Measurements from ENCODE around the gene SERPINE3.

Gene SERPINE3

DNA sequence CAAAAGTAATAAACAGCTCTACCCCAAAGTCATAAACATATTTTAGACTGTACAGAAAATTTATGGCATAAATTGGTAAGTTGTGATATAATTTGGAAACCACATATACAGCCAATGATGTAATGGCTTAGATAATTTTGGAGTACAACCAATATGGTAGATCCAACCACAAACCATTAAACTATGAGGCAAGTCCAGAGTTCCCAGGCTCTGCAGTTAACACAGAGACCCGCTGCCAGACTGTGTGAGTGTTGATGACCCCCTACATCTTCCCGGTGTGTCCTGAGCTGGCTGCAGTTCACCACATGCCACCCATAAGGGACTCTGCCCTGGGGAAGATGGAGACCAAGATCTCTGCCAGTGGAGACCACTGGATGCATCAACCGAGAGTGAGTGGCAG lies 9.9 kb upstream of the SERPINE3 start:
- DNase-seq, result no peak

DNA sequence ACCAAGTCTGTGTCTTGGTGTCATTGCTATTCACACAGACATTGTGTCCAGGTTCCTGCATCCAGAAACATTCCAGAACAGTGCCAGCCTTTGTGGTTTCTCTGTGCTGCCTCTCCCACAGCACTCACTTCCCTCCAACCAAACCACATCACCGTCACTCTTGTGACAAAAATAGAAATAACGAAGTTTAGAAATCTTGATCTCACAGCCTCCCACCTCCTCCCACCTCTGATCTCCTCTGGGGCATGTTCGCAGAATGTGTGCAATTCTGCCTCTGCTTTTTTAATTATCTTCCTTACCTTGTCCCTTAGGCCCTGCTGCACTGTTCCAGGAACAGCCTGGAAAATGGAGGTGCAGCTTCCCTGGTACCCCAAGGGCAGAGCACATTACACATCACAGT lies 8.7 kb upstream of the SERPINE3 start:
- peak; percentile 22 for DNase-seq

DNA sequence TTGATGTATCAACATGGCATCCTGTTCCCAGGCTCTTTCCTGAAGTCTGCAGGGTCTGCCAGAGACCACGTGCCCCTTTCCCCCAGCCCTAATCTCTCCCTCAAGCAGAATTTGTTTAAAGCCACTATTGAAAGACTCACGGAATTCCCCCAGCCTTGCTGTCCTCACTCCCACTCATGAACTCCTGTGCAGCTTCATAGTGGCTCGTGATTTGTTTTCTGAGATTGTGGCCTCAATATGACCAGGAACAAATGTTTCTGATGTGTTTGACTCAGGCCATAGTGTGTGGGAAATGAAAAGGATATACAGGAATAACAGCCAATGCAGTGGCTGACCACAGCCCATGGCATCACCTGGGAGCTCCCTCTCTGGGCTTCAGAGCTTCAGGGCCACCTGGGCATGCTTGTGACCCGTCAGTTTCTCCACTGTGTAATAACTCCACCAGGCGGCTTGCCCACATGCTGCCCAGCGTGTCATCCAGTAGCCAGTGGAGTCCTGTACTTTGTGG lies 8.1 kb upstream of the SERPINE3 start:
- DNase-seq, result no peak

DNA sequence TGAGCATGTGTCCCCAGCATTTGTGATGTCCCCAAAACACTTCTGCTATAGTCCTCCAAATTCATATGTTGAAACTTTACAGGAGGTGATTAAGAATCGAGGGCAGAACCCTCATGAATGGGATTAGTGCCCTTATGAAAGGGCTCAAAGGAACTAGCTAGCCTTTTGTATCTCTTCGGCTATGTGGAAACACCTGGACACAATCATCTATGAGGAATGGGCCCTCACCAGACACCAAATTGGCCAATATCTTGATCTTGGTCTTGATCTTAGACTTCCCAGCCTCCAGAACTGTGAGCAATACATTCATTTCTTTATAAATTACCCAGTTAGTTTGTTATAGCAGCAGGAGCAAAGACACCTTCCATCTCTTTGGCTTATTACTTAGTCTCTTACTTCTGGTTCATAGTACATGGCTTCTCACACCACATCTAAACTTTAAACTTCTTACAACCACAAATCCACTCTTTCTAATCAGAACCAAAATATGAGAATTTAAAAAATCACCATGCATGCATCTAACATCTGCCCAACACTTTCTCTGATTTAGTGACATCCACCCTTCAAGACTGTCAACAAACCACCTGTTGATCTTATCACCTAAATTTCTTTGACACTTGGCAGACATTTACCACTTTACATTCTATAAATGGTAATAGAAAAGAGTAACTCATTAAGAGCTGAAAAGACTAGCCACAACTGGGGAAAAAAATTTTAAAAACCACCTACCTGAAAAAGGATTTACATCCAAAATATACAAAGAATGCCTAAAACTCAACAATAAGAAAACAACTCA lies 6.7 kb upstream of the SERPINE3 start:
- DNase-seq, result no peak

DNA sequence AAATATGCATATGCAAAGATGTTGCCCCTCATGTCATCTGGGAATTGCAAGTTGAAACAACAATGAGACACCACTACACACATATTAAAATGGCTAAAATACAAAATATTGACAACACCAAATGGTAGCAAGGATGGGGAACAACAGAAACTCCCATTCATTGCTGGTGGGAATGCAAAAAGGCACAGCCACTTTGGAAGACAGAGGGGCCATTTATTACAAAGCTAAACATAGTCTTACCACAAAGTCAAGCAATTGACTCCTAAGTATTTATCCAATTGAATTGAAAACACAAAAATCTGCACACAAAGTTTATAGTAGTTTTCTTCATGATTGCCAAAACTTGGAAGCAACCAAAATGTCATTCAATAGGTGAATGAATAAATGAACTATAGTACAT lies 6.1 kb upstream of the SERPINE3 start:
- no peak for DNase-seq

DNA sequence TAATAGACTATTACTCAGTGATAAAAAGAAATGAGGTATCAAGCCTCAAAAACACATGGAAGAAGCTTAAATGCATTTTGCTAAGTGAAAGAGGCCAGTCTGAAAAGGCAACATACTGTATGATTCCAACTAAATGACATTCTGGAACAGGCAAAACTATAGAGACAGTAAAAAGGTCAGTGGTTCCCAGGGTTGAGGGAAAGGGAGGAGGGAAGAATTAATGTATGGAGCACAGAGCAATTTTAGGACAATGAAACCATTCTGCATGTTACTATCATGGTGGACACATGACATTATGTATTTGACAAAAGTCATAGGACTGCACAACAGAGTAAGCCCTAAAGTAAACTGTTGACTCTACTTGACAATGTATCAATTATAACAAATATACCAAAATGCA lies 5.7 kb upstream of the SERPINE3 start:
- no peak for DNase-seq

DNA sequence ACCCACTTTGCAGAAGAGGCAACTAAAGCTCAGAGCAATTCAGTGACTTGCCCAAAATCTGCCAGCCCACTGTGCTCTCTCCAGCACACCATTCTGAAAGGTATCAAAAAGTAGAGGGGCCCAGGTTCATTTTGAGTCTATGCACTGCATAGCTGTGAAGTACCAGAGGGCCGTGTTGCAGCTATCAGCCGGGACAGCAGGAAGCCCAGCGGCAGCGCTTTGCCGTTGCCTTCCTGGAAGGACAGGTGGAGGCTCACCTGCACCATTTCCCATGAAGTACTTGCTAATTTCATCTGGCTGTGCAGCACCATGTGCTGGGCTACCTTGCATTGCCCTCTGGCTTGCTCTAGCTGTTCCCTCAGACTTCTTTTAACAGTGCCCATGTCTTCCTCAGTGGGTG lies 2.7 kb upstream of the SERPINE3 start:
- no peak for DNase-seq

DNA sequence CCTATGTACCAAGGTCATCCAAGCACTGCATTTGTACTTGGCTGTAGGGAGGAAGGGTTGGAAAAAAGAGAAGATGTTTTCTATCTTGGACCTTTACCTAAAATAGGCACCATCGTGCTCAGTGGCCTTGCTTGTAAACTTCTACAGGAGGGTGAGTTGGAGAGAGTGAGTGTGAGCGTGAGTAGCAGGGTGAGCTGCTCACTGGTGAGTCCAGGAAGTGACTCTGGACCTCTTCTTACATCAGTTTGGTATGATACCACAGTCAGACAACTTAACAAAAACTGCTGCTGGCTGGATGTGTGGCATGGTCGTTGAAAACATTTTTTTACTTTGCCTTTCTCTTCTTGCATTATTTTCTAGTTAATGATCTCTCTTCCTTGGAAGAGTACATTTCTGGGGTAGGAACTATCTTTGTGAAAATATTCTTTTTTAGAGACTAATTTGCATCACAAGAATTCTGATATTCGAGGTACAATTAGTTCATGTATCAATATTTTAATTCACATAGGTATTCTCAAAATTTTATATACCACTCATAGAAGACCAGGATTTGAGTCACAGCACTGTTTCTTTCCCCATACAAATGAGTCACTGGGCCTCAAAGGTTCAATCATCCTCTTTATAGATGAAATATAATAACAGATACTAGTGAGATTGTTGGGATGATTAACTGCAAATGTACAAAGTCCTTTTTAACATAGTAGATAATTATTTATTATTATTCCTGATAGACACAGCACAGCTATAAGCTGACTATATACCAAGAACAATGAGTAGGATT lies 651 bp downstream of the SERPINE3 start:
- DNase-seq, result no peak

DNA sequence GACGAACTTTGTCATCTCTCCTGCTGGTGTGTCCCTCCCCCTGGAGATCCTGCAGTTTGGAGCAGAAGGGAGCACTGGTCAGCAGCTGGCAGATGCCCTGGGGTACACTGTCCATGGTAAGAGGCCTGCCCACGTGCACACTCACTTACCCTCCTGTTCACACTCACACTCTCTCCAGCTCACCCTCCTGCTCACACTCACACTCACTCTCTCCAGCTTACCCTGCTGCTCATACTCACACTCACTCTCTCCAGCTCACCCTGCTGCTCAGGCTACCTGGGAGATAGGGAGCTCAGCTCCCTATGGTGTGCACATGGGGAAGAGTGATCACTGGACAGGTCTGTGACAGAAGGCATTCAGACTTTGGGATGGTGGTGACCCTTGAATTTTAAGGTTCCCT lies 1.7 kb downstream of the SERPINE3 start:
- DNase-seq, result no peak

DNA sequence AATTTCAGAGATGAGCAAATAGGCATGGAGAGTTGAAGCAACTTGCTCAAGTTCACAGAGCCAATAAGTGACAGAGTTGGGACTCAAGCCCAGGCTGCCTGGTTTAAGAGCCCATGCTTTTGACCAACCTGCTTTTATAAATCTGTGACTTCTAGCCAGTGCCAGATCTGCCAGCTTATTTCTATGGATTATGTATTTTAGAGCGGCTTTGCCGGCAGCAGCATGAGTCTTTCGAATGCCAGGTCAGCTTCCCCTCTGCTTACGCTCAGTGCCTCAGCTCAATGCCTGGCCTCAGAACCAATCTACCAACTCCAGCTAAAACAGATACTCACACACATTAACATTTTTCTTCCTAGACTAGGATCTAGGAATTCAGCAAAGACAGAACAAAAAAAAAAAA lies 2.3 kb downstream of the SERPINE3 start:
- no peak for DNase-seq

DNA sequence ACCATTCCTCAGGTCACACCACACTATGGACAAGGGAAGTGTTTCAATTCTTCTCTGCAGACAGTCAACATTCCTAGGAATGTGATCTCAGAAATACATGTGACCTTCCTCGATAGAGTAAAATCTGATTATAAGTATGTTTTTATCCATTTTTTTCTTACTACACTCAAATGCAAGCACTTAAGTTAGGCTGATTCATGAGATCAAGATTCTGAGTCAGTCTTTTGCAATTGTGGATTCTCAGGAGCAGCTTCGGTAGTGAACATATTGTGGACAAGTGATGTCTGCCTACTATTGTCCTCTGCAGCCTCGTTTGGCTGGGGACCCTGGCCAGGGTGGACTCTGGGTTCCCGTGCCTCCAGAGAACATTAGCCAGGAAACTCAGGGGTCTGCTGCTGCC lies 3.2 kb downstream of the SERPINE3 start:
- DNase-seq, result peak; percentile 61

DNA sequence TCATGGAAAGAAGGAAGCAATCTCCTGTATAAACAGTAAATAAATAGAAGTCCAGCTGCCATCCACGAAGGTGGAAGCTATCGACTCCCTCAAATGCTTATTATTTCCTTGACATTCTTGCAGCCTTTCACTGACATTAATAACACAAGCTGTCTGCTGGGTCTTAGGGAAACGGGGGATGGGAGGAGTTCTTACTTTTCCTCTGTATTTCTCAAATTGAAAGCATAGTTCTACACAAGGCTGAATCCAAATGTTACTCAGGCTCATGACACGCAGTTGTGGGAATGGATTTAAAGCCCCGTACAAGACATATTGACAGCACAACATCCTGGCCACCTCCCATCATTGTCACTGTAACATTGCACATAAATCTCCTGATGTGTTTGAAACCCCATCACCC lies 4.0 kb downstream of the SERPINE3 start:
- peak; percentile 33 for DNase-seq

DNA sequence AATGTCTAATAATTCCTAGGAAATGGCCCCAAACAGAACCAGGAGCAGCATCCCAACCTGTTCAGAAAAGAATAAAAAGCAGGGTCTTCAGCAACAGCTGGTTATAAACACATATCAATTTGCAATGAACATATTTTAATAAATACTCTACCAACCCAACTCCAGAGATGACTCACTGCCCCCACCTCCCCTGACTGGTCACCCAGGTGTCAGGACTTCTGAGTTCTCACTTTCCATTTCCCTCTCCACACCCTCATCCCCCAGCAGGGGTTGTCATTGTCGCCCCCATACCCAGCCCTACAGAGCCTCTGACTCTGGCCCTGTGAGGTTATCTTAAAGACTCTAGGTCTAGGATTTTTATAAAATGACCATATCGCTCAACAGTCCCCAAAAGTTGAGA lies 6.9 kb downstream of the SERPINE3 start:
- no peak for DNase-seq

DNA sequence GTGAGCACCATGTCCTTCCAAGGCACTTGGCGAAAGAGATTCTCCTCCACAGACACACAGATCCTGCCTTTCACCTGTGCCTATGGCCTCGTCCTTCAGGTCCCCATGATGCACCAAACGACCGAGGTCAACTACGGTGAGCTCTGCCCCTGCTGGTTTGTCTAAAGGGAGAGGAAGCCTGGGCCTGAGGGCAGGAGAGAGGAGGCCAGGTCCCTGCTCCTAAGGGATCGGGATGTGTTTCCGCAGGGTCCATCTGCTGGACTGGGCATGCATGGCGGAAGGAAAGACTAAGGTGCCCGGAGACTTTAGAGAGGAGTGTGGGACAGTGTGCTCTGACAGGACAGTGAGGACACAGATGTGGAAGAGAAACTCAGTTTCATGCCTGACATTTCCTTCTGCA lies 7.6 kb downstream of the SERPINE3 start:
- DNase-seq, result no peak

DNA sequence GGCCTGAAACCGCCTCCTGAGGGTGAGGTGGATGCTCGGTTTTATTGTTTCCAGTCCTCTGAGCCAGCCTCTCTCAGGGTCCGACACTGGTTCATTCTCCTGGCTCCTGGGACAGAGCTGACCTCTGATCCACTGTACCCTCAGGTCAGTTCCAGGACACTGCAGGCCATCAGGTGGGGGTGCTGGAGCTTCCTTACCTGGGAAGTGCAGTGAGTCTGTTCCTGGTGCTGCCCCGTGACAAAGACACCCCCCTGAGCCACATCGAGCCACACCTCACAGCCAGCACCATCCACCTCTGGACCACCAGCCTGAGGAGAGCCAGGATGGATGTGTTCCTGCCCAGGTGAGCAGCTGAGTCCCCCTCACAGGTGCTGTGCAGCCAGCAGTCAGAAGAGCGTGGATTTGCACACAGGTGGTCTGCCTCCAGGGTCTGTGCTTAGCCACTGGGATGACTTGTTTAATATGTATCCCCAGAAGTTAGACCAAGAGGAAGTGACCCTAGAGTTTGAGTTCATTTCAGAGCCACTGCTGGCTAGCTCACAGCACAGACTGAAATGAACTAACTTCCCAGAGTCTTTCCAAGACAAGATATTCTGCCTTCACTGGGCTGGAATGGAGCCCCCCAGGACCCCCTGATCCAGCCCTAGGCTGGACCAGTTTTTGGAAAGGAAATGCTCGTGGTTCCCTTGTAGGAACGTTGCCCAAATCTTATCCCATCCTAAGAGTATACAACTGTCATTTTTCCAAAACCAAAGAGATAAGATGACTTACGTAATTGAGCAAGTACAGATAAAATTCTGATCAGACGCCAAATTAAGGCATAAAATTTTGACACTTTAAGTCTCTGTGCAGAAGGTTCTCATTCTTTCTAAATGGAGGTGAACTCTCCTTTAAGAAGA lies 8.8 kb downstream of the SERPINE3 start:
- no peak for DNase-seq

DNA sequence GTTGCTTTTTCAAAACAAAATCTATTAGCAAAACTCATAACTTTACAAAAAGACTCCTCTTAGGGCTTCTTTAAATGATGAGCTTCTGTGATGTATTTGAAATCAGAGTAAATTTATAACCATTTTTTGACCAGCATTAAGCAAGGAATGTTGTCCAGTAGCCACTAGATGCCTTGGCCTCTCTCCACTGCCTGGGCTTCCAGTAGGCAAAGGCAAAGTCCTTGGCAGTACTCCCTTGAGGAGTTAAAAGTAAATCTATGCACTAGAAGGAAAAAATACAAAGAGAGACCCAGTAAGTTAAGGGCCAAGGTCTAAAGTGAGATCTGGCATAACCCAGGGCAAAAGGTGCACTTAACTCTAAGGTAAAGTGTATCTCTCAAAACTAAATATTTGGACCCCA lies 9.5 kb downstream of the SERPINE3 start:
- DNase-seq, result no peak

DNA sequence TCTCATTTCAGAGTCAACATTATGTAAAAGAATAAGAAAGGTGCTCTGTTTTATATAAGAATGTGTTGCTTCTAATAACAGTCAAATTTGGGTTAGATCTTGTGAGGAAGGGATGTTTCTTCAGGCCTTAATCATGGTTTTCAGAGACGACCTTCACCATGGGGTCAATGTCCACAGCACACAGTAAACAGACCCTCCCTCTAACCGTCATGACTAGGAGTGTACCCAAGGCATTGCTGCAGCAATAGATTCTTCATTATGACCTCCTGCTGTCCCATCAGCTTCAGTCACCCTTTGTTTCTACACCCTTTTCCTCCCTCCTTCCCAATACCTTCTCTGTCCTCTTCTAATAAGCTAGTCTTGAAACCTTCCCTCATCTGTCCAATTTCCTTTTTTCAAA lies 15.7 kb downstream of the SERPINE3 start:
- DNase-seq, result no peak

DNA sequence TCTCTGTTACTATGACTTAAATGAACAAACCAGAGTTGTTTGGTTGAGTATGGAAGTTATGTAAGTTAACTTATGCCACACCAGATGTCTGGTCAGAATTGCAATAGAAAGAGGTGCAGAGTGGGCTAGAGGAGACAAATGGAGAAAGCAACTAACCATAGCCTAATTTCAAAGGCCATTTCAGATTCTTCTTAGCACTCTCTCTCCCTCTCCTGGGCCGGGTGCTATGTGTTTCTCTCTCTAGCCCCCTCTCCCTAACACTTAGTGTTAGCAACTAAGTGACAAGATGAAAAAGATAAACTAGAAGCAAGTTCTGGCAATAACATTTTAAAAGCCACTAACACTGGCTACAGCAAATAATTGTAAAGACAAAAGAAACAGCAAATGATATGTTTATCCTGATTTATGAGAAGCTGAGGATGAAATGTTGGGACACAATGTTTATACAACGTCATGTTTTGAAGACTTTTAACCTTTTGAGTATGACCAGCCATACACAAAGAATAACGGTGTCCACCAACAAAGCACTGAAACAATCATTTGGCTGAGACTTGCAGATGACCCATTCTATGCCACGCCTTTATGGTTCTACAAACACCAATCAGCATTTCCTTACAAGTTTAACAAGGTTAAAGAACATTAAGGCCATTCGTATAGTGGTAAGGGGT lies 18.6 kb downstream of the SERPINE3 start:
- no peak for DNase-seq

DNA sequence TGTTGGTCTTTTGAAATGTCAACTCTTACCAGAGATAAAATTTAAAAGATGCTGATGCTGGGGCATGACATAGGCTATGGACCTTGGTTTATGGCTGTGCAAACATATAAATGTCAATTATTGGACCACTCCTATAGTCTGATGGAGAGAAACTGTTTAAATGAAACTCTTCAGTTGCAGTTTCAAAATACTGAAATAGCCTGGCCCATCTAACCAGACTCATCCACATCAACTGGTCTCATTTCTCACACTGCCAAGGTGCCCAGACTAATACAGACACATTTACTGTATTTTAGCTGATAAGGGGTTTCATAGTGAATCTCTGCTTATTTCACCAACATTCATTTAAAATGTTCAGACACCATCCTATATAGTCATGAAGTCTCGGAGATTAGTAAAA lies 19.9 kb downstream of the SERPINE3 start:
- DNase-seq, result no peak

DNA sequence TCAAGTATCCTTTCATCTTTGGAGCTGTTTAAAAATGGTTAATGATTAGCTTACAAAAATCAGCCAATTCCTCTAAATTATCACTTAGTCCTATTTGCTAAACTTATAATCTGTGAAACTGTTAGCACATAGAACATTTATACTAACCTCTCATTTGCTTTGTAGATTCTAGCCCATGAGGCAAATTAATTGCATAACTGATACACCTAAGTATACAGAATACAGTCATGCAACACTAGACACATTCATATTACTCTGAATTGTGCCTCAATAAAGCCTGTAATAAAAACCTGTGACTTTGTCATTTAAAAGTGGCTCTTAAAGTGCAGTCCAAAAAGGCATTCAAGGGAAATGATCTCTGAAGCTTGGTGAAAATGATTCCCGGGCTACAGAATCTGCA lies 21.0 kb downstream of the SERPINE3 start:
- no peak for DNase-seq

DNA sequence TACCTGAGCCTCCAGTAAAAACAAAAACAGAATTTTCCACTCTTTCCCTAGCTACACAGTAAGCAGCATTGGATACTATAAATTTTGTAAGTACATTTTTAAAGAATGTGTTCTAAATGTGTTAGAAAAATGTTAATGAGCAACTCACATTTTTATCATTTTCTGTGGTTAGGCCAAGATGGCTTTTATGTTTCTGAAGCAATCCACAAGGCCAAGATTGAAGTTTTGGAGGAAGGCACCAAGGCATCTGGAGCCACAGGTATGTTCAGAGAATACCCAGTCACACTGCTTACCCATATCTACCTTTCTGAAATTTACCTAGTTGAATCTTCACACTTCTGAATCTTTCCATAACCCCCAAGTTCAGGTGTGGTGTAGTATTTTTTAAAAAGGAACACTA lies 21.6 kb downstream of the SERPINE3 start:
- peak; percentile 38 for DNase-seq

DNA sequence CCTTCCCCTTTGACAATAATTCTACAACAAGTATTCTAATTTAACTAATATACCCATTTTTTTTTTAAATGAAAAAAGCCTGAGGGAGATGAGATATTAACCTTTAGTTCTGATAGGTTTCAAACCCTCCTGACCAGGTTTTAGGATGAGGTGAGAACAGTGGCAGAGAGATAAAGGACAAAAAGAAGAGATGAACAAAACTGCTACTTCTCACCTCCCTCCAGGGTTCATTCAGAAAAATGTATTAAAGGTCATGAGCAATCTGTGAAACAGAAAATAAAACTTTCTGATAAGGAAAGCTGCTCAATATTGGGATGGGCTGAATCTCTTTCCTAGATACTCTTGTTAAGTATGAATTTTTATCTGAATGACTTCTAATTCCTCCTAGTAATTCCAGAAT lies 24.1 kb downstream of the SERPINE3 start:
- no peak for DNase-seq

All from fibroblast of skin of scalp (primary cell).